GM12878 (cell line): ENCODE results near the gene LEMD2. TPM values are rescaled to one million over a fixed set of nuclear protein-coding genes. Genes with fewer than 3 reads are reported as not detected.

ENCODE experiments used
- ATAC-seq: fragments of 200-7000 bp; cut with Tn5 transposase; 3 replicates; pipeline ENCODE4 v1.9.1; 2020; ENCODE audit warnings: mild to moderate bottlenecking, moderate library complexity
- BruUV-seq: library from RNA; stranded (reverse); fragments of 400-500 nt; replicated peaks from 2 replicates; lab custom pipeline; 2021; lab: Mats Ljungman, UMichigan
- CTCF ChIA-PET: fragments of 300-600 bp; sonication (Branson Sonifier 250); formaldehyde crosslinking; extraction: SDS; loops from one replicate; lab custom pipeline; 2021; ENCODE audit warnings: inconsistent platforms; lab: Yijun Ruan, JAX
- POLR2A ChIA-PET: fragments of 350-600 bp; formaldehyde crosslinking; extraction: SDS; loops from one replicate; lab custom pipeline; 2021; ENCODE audit warnings: inconsistent platforms; lab: Charles Lee
- RAD21 ChIA-PET: fragments of 300-600 bp; sonication (Branson Sonifier 250); formaldehyde crosslinking; loops from one replicate; lab custom pipeline; 2023; ENCODE audit warnings: antibody characterized with exemption; ENCODE audit not compliant: unreplicated experiment; lab: Charles Lee
- SMC1A ChIA-PET: fragments of 300-600 bp; sonication (Branson Sonifier 250); formaldehyde crosslinking; loops from one replicate; lab custom pipeline; 2023; ENCODE audit not compliant: unreplicated experiment, uncharacterized antibody; lab: Charles Lee
- DNase-seq: peaks from one replicate; pipeline ENCODE4 v3.0.0-alpha.2; 2011; ENCODE audit warnings: low read depth, low spot score
- FAIRE-seq: peaks from 3 replicates; lab custom pipeline; 2011; peaks lifted over from hg19 to GRCh38; lab: Jason Lieb, UNC
- H2AFZ ChIP-seq: 2 replicates; pipeline ENCODE4 v1.6.0; 2011; ENCODE audit warnings: low read depth, low read length, control low read depth; ENCODE audit not compliant: control insufficient read depth
- H3K27ac ChIP-seq: 2 replicates; pipeline ENCODE4 v1.5.1; 2011; ENCODE audit warnings: control low read depth; ENCODE audit not compliant: control insufficient read depth, insufficient read depth
- H3K27me3 ChIP-seq, 2 experiments: replicated peaks in 1 of 2; 2 replicates each; pipeline versions ENCODE4 v1.6.0 to v1.6.1; 2011; ENCODE audit warnings: low read length in 1 of 2; ENCODE audit not compliant: control insufficient read depth in 2 of 2, insufficient read depth in 2 of 2
- H3K36me3 ChIP-seq, 2 experiments: 2 replicates each; pipeline ENCODE4 v1.5.1; 2011; ENCODE audit warnings: low read length in 1 of 2; ENCODE audit not compliant: control insufficient read depth in 2 of 2, insufficient read depth in 2 of 2
- H3K4me1 ChIP-seq: 2 replicates; pipeline ENCODE4 v1.6.1; 2011; ENCODE audit warnings: mild to moderate bottlenecking, low read length, moderate library complexity, mixed read lengths; ENCODE audit not compliant: control insufficient read depth, insufficient read depth
- H3K4me2 ChIP-seq: 2 replicates; pipeline ENCODE4 v1.6.0; 2011; ENCODE audit warnings: control low read depth; ENCODE audit not compliant: control insufficient read depth, insufficient read depth
- H3K4me3 ChIP-seq: fragments of 200-600 bp; sonication (generic); 2 replicates; pipeline ENCODE4 v1.5.1; 2016
- H3K79me2 ChIP-seq: 2 replicates; pipeline ENCODE4 v1.6.0; 2011; ENCODE audit warnings: low read length; ENCODE audit not compliant: control insufficient read depth, insufficient read depth
- H3K9ac ChIP-seq: 2 replicates; pipeline ENCODE4 v1.8.0; 2011; ENCODE audit warnings: low read length, control low read depth, mixed read lengths; ENCODE audit not compliant: control insufficient read depth, insufficient read depth
- H3K9me3 ChIP-seq: replicated peaks from 3 replicates; pipeline ENCODE4 v1.5.1; 2011; ENCODE audit warnings: mild to moderate bottlenecking, low read length; ENCODE audit not compliant: control insufficient read depth, insufficient read depth
- H4K20me1 ChIP-seq: 2 replicates; pipeline ENCODE4 v1.6.0; 2011; ENCODE audit not compliant: control insufficient read depth, insufficient read depth
- ATF7 ChIP-seq: fragments of 450-650 bp; IDR thresholded peaks from 2 replicates; pipeline ENCODE4 v1.6.1; 2016; ENCODE audit warnings: low read depth, mild to moderate bottlenecking
- FOXK2 ChIP-seq: fragments of 450-650 bp; IDR thresholded peaks from 2 replicates; pipeline ENCODE4 v1.6.1; 2017; ENCODE audit warnings: mild to moderate bottlenecking, moderate library complexity
- HCFC1 ChIP-seq: fragments of 150-350 bp; IDR thresholded peaks from 2 replicates; pipeline ENCODE4 v1.6.1; 2014; ENCODE audit warnings: low read length
- JUNB ChIP-seq: IDR thresholded peaks from 2 replicates; pipeline ENCODE4 v1.6.1; 2016; ENCODE audit warnings: antibody characterized with exemption, mild to moderate bottlenecking
- NFIC ChIP-seq: IDR thresholded peaks from 2 replicates; pipeline ENCODE4 v1.6.1; 2012; ENCODE audit warnings: low read depth, mild to moderate bottlenecking, inconsistent platforms, low read length, moderate library complexity
- NFYA ChIP-seq: IDR thresholded peaks from 2 replicates; pipeline ENCODE4 v1.6.1; 2011; ENCODE audit warnings: low read depth, mild to moderate bottlenecking, low read length, improper control_type of control experiment, borderline replicate concordance
- RAD21 ChIP-seq: IDR thresholded peaks from 2 replicates; pipeline ENCODE4 v1.6.1; 2011; ENCODE audit warnings: mild to moderate bottlenecking, low read depth, low read length, moderate library complexity; ENCODE audit not compliant: insufficient read depth
- RELA ChIP-seq: fragments of 450-650 bp; IDR thresholded peaks from 2 replicates; pipeline ENCODE4 v1.8.0; 2014; ENCODE audit warnings: borderline replicate concordance; ENCODE audit not compliant: partially characterized antibody
- RFX5 ChIP-seq: IDR thresholded peaks from 2 replicates; pipeline ENCODE4 v1.6.1; 2011; ENCODE audit warnings: low read depth, low read length, improper control_type of control experiment
- SREBF1 ChIP-seq: IDR thresholded peaks from 2 replicates; pipeline ENCODE4 v1.6.1; 2012; ENCODE audit warnings: mild to moderate bottlenecking, low read length
- SREBF2 ChIP-seq: IDR thresholded peaks from 2 replicates; pipeline ENCODE4 v1.6.1; 2012; ENCODE audit warnings: mild to moderate bottlenecking, low read length
- WRNIP1 ChIP-seq: IDR thresholded peaks from 2 replicates; pipeline ENCODE4 v1.6.1; 2011; ENCODE audit warnings: low read depth, low read length, improper control_type of control experiment, borderline replicate concordance
- YY1 ChIP-seq: IDR thresholded peaks from 2 replicates; pipeline ENCODE4 v1.6.1; 2011; ENCODE audit warnings: low read depth, mild to moderate bottlenecking, low read length
- WGBS: methylation state at CpG from one replicate; pipeline ENCODE4 v1.1.6; 2016; ENCODE audit warnings: low lambda C conversion rate; ENCODE audit not compliant: insufficient replicate concordance, insufficient coverage; ENCODE audit errors: missing lambda C conversion rate; 5-methylcytosine and 5-hydroxymethylcytosine counted together
- in situ Hi-C: fragments of 300-500 bp; cut with MboI; formaldehyde crosslinking; loops from 9 replicates; pipeline ENCODE4 v1.14.3; 2018; ENCODE audit warnings: mixed read lengths
- intact Hi-C: fragments of 100-400 bp; cut with micrococcal nuclease; formaldehyde crosslinking; loops from one replicate; pipeline ENCODE4 v1.14.2; 2022; ENCODE audit not compliant: unreplicated experiment
- polyA plus RNA-seq, 11 experiments: library from polyadenylated mRNA; depleted of rRNA in 4 of 11; unstranded in 6 of 11; stranded (reverse) in 5 of 11; fragments of >200 nt; fragmentation: Nextera tagmentation in 4 of 11; fragmentation: Illumina TruSeq in 1 of 11; extraction: Ambion mirVana in 4 of 11; extraction: Trizol in 1 of 11; gene quantifications; 1 replicate in 1 of 11; 2 replicates in 10 of 11; pipeline versions ENCODE4 v1.2.1 to v1.2.3, GENCODE V29; 2011 to 2016; ENCODE audit warnings: inconsistent platforms in 2 of 11, missing spikeins in 2 of 11, low read depth in 1 of 11
- total RNA-seq, 4 experiments: library from RNA; depleted of rRNA in 3 of 4; stranded (reverse); fragments of >200 nt in 3 of 4; fragmentation: Illumina TruSeq in 1 of 4; extraction: Trizol in 1 of 4; gene quantifications; 2 replicates each; pipeline versions ENCODE4 v1.2.1 to v1.2.3, GENCODE V29; 2013 to 2021
- TF ChIP-seq, protein P1 (sequence below): fragments of 450-650 bp; IDR thresholded peaks from 2 replicates; pipeline ENCODE4 v1.6.1; 2017; ENCODE audit warnings: mild to moderate bottlenecking, moderate library complexity
- TF ChIP-seq, protein P2 (sequence below): fragments of 450-650 bp; conservative IDR thresholded peaks from 2 replicates; pipeline ENCODE4 v1.6.1; 2017; ENCODE audit warnings: mild to moderate bottlenecking, moderate library complexity

LEMD2 gene
- total and polyA plus RNA-seq, 10 of the 15 experiments (the other 5 are each of a cell fraction or from before 2014, with no cell fraction given): 0.45 to 47.1 (median 22.8) TPM

DNA sequence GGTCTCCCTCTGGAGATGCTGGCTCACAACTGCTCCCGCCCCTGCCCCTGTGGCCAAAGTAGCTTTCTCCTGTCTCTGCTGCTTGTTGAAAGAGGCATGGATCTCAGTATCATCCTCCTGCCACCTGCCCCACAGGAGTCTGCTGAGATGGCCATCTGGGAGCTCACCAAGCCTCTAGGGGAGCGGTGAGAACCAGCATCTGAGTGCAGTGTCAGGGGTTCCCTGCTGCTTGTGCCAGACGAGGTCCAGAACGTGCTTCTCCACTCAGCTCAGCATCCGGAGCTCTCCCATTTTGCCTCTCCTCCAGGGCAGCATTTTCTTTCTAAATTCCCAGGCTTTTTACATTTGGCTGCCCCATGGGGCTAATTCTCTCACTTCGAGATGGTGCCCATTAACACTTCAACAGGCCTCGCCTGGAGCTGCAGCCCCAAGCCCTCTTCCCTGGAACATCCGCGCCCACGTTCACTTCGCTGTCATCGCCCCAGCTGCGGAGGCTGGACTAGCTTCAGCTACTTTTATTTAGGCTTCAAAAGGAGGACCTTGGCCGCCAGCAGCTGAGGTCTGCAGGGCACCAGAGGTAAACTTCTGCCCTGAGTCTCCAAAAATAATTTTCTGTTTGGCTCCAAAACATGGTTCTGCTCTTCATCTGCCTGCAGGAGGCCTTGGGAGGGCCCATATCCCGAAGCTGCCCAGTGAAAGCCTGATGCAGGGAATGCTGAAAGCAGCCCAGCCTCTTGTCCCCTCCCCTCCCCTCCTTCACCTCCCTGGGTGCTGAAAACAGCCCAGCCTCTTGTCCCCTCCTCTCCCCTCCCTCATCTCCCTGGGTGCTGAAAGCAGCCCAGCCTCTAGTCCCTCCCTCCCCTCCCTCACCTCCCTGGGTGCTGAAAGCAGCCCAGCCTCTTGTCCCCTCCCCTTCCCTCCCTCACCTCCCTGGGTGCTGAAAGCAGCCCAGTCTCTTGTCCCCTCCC lies 40.1 kb upstream of the LEMD2 start:
- ATAC-seq: no peak
- Histone ChIP-seq H3K9me3 (no peaks in the 10 kb centered on the region), H3K27ac (no peak overlapping the region), H3K9ac (no peak overlapping the region), H3K4me2 (no peak overlapping the region), H3K36me3 (no peaks in the 10 kb centered on the region), H3K4me1 (no peaks in the 10 kb centered on the region), H2AFZ (no peak overlapping the region), H3K4me3 (no peak overlapping the region), H4K20me1 (no peaks in the 10 kb centered on the region), H3K27me3 (no peaks in the 10 kb centered on the region; a peak in 3 of 4 replicates), H3K79me2 (no peaks in the 10 kb centered on the region)
- no peak for DNase-seq
- CTCF ChIA-PET: no interaction called here
- WGBS: 37% methylated on average over 15 of the region's 15 CpGs
- FAIRE-seq: no peak
- RAD21 ChIA-PET: no interaction called here
- BruUV-seq: no TSS peak
- SMC1A ChIA-PET: no interaction called here
- in situ Hi-C loops: no loop called here
- POLR2A ChIA-PET: no interaction called here
- intact Hi-C loops: no loop called here
- no peak for TF ChIP-seq JUNB
- no peak for TF ChIP-seq NFIC
- TF ChIP-seq WRNIP1: no peak
- no peak for TF ChIP-seq RAD21
- TF ChIP-seq HCFC1: no peak
- no peak for TF ChIP-seq YY1
- no peak for TF ChIP-seq ATF7
- TF ChIP-seq RFX5: no peak
- no peak for TF ChIP-seq FOXK2
- TF ChIP-seq RELA: no peak
- no peak for TF ChIP-seq NFYA
- no peak for TF ChIP-seq SREBF2
- TF ChIP-seq, protein P1, sequence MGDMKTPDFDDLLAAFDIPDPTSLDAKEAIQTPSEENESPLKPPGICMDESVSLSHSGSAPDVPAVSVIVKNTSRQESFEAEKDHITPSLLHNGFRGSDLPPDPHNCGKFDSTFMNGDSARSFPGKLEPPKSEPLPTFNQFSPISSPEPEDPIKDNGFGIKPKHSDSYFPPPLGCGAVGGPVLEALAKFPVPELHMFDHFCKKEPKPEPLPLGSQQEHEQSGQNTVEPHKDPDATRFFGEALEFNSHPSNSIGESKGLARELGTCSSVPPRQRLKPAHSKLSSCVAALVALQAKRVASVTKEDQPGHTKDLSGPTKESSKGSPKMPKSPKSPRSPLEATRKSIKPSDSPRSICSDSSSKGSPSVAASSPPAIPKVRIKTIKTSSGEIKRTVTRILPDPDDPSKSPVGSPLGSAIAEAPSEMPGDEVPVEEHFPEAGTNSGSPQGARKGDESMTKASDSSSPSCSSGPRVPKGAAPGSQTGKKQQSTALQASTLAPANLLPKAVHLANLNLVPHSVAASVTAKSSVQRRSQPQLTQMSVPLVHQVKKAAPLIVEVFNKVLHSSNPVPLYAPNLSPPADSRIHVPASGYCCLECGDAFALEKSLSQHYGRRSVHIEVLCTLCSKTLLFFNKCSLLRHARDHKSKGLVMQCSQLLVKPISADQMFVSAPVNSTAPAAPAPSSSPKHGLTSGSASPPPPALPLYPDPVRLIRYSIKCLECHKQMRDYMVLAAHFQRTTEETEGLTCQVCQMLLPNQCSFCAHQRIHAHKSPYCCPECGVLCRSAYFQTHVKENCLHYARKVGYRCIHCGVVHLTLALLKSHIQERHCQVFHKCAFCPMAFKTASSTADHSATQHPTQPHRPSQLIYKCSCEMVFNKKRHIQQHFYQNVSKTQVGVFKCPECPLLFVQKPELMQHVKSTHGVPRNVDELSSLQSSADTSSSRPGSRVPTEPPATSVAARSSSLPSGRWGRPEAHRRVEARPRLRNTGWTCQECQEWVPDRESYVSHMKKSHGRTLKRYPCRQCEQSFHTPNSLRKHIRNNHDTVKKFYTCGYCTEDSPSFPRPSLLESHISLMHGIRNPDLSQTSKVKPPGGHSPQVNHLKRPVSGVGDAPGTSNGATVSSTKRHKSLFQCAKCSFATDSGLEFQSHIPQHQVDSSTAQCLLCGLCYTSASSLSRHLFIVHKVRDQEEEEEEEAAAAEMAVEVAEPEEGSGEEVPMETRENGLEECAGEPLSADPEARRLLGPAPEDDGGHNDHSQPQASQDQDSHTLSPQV: no peak
- TF ChIP-seq, protein P2, sequence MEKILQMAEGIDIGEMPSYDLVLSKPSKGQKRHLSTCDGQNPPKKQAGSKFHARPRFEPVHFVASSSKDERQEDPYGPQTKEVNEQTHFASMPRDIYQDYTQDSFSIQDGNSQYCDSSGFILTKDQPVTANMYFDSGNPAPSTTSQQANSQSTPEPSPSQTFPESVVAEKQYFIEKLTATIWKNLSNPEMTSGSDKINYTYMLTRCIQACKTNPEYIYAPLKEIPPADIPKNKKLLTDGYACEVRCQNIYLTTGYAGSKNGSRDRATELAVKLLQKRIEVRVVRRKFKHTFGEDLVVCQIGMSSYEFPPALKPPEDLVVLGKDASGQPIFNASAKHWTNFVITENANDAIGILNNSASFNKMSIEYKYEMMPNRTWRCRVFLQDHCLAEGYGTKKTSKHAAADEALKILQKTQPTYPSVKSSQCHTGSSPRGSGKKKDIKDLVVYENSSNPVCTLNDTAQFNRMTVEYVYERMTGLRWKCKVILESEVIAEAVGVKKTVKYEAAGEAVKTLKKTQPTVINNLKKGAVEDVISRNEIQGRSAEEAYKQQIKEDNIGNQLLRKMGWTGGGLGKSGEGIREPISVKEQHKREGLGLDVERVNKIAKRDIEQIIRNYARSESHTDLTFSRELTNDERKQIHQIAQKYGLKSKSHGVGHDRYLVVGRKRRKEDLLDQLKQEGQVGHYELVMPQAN: no peak
- no peak for TF ChIP-seq SREBF1
